GM06990 (cell line): ENCODE results near the gene STRIT1.
"Not testable (repeated sequence)": the region's sequence is repeated elsewhere in the genome, so short reads cannot be mapped to it uniquely, and the experiment has no call there.

Source experiments
- DNase-seq: peaks from one replicate; pipeline ENCODE4 v3.0.0-alpha.2; 2011; ENCODE audit not compliant: insufficient read length; ENCODE audit errors: extremely low read depth
- H3K27me3 ChIP-seq: replicated peaks from 2 replicates; pipeline ENCODE4 v1.6.0; 2011; ENCODE audit warnings: low read length; ENCODE audit not compliant: control insufficient read depth, insufficient read depth
- H3K36me3 ChIP-seq: 2 replicates; pipeline ENCODE4 v1.5.1; 2011; ENCODE audit warnings: low read length; ENCODE audit not compliant: control insufficient read depth, insufficient read depth
- H3K4me3 ChIP-seq: replicated peaks from 2 replicates; pipeline ENCODE4 v1.5.1; 2011; ENCODE audit warnings: low read depth, mild to moderate bottlenecking, control low read depth, low read length
- TF ChIP-seq, protein P1 (sequence below): IDR thresholded peaks from 2 replicates; pipeline ENCODE4 v1.5.1; 2011; ENCODE audit warnings: low read length, control low read depth, mild to moderate bottlenecking, inconsistent platforms; ENCODE audit not compliant: insufficient read depth, poor library complexity, severe bottlenecking

The STRIT1 gene

DNA sequence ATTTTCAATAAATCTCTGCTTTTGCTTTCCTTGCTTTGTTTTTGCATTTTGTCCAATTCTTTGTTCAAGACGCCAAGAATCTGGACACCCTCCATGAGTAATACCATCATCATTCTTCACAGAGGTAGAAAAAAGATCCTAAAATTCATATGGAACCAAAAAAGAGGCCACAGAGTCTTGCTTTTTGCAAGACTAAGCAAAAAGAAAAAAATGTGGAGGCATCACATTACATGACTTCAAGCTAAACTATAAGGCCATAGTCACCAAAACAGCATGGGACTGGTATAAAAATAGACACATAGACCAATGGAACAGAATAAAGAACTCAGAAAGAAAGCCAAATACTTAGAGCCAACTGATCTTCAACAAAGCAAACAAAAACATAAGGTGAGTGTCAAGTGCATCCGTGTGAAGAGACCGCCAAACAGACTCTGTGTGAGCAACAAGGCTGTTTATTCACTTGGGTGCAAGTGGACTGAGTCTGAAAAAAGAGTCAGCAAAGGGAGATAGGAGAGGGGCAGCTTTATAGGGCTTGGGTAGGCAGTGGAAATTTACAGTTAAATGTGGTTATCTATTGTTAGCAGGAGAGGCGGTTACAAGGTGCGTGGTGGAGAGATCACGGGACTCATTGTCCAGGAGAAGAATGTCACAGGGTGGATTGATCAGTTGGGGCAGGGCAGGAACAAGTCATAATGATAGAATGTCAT, 10.9 kb downstream of the STRIT1 start:
- Histone ChIP-seq H3K4me3 (no peak overlapping the region), H3K36me3 (no peaks in the 10 kb centered on the region), H3K27me3 (no peaks in the 10 kb centered on the region)
- DNase-seq: no peak
- TF ChIP-seq, protein P1, sequence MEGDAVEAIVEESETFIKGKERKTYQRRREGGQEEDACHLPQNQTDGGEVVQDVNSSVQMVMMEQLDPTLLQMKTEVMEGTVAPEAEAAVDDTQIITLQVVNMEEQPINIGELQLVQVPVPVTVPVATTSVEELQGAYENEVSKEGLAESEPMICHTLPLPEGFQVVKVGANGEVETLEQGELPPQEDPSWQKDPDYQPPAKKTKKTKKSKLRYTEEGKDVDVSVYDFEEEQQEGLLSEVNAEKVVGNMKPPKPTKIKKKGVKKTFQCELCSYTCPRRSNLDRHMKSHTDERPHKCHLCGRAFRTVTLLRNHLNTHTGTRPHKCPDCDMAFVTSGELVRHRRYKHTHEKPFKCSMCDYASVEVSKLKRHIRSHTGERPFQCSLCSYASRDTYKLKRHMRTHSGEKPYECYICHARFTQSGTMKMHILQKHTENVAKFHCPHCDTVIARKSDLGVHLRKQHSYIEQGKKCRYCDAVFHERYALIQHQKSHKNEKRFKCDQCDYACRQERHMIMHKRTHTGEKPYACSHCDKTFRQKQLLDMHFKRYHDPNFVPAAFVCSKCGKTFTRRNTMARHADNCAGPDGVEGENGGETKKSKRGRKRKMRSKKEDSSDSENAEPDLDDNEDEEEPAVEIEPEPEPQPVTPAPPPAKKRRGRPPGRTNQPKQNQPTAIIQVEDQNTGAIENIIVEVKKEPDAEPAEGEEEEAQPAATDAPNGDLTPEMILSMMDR: no peak

DNA sequence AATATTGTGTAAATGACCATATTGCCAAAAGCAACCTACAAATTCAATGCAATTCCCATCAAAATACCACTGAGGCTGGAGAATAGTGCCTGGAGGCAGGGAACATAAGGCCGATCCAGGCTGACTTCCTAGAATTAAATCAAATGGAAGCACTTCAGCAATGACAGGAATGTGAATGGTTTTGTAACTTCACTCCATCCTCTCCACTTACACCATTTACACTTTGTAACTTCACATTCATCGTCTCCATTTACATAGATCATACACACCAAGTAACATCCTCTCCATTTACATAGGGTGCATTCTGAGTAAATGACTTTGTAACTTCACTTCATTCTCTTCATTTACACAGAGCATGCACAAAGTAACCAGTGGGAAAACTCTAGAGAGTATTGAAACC, 11.6 kb downstream of the STRIT1 start:
- Histone ChIP-seq H3K36me3 (no peaks in the 10 kb centered on the region), H3K27me3 (no peaks in the 10 kb centered on the region), H3K4me3 (no peak overlapping the region)
- TF ChIP-seq, protein P1: no peak
- no peak for DNase-seq

DNA sequence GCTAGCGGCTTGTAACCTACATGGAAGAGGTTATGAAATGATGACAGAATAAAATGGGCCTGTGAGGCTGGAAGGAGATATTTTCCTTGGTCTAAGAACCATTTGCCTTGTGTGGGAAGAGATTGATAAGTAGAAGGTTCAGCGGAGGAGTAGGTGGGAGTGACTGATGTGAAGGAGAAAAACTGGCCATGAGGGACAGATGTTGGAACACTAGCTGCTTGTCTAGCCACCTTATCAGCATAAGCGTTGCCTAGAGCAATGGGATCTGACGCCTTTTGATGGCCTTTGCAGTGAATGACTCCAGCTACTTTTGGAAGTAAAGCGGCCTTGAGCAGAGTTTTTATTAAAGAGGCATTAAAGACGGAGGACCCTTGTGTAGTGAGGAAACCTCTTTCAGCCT, 17.4 kb downstream of the STRIT1 start:
- H3K27me3 ChIP-seq, H3K4me3 ChIP-seq, DNase-seq, H3K36me3 ChIP-seq: not testable (repeated sequence)

DNA sequence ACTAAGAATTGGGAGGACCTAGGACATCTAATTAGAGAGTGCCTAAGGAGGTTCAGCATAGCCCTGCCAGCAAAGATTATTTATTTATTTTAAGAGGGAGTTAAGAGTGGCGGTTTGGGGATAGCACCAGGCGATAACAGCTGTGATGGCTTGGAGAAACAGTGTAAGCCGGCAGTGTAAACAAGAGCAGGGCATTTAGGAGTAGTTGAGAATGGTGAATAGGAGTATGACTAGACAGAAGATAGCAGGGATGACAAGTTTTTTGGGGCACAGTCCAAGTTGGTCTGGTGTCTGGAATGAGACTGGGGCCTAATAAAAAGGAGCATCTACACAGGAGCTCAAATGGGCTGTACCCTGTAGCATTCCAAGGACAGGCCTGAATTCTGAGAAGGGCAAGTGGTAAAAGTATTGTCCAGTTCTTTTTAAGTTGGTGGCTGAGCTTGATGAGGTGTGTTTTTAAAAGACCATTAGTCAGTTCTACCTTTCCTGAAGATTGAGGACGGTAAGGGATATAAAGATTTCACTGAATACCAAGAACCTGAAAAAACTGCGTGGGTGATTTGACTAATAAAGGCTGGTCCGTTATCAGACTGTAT, 18.2 kb downstream of the STRIT1 start:
- H3K4me3 ChIP-seq, DNase-seq, H3K36me3 ChIP-seq, H3K27me3 ChIP-seq: not testable (repeated sequence)

DNA sequence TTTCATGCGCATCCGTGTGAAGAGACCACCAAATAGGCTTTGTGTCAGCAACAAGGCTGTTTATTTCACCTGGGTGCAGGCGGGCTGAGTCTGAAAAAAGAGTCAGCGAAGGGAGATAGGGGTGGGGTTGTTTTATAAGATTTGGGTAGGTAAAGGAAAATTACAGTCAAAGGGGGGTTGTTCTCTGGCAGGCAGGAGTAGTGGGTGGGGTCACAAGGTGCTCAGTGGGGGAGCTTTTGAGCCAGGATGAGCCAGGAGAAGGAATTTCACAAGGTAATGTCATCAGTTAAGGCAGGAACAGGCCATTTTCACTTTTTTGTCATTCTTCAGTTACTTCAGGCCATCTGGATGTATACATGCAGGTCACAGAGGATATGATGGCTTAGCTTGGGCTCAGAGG, 19.0 kb downstream of the STRIT1 start:
- H3K27me3 ChIP-seq, H3K4me3 ChIP-seq, H3K36me3 ChIP-seq, DNase-seq: not testable (repeated sequence)

DNA sequence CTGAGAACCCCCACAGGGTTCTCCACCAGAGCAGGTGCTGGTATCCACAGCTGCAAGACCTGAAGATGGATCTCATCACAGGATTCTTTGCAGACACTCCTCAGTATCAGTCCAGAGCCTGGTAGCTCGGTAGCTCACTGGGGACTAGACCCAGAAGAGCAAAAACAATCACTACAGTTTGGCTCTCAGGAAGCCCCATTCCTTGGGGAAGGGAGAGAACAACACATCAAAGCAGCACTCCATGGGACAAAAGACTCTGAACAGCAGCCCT, 22.2 kb downstream of the STRIT1 start:
- Histone ChIP-seq H3K27me3 (no peaks in the 10 kb centered on the region), H3K36me3 (no peaks in the 10 kb centered on the region), H3K4me3 (no peak overlapping the region)
- DNase-seq: no peak
- TF ChIP-seq, protein P1: no peak

DNA sequence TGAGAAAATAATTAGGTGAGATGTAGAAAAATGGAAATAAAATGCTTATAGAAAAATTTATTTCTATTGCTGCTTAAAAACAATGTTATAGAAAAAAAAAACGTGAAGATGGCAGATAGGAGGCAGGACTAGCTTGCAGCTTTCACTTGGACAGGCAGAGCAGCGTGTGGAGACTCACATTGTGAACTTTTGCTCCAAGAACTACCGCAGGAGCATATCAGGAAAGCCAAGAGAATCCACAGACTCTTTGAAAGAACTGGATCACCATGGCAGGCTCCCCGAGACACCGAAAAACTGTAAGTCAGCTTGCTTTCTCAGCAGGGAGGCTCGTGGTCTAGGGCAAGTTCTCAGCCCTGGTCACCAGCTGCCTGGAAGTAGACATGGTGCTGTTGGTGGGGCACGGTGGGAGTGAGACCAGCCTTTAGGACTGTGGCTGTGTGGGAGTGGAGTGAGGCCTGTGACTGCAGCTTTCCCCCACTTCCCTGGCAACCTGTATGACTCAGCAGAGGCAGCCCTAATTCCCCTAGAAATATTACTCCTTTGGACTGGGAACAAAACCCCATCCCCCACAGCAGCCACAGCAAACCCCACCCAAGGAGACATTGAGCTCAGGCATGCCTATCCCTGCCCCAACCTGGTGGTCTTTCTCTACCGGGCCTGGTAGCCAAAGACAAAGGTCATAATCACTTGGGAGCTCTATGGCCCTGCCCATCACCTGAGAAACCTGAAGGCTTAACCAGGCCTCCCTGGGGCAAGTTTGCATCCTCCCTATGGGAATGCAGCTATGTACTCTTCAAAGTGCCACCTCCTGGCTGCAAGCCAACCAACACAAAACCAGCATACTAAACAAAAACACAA, 22.8 kb downstream of the STRIT1 start:
- Histone ChIP-seq H3K36me3 (no peaks in the 10 kb centered on the region), H3K4me3 (no peak overlapping the region)

More for the DNA sequence above, 22.8 kb downstream of the STRIT1 start:
- TF ChIP-seq, protein P1: no peak
- no peak for DNase-seq
- no peaks in the 10 kb centered on the region for H3K27me3 ChIP-seq
